ENCODE measurements around the gene PLA2G2C.

DNA sequence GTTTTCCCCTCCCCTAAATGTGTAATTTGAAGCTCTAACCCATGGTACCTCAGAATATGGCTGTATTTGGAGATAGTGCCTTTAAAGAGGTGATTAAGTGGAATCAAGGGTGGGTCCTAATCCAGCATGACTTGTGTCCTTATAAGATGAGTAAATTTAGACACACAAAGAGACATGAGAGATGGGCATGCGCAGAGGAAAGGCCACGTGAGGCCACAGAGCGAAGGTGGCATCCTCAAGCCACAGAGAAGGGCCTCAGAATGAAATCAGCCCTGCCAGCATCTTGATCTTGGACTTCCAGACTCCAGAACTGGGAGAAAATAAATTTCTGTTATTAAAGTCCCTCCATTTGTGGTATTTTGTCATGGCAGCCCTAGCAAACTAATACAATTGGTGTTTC lies 50.1 kb downstream of the PLA2G2C start:
- TF ChIP-seq, protein P1, sequence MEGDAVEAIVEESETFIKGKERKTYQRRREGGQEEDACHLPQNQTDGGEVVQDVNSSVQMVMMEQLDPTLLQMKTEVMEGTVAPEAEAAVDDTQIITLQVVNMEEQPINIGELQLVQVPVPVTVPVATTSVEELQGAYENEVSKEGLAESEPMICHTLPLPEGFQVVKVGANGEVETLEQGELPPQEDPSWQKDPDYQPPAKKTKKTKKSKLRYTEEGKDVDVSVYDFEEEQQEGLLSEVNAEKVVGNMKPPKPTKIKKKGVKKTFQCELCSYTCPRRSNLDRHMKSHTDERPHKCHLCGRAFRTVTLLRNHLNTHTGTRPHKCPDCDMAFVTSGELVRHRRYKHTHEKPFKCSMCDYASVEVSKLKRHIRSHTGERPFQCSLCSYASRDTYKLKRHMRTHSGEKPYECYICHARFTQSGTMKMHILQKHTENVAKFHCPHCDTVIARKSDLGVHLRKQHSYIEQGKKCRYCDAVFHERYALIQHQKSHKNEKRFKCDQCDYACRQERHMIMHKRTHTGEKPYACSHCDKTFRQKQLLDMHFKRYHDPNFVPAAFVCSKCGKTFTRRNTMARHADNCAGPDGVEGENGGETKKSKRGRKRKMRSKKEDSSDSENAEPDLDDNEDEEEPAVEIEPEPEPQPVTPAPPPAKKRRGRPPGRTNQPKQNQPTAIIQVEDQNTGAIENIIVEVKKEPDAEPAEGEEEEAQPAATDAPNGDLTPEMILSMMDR (IDR thresholded peaks at IDR 0.05) = no peak
- TF ChIP-seq POLR2AphosphoS5 (IDR thresholded peaks at IDR 0.05) = no peak
- TF ChIP-seq POLR2A (IDR thresholded peaks at IDR 0.05) = no peak
- no peak for TF ChIP-seq EP300 (IDR thresholded peaks at IDR 0.05)
